Measurements from ENCODE around the gene CGNL1.

Gene CGNL1

GRCh38 chr15:57527382-57528091 lies 151.2 kb downstream of the CGNL1 start:
- peak; percentile 99 for FAIRE-seq

GRCh38 chr15:57528940-57529565 lies 152.7 kb downstream of the CGNL1 start:
- FAIRE-seq, result no peak

- no peak for FAIRE-seq
Observed at GRCh38 chr15:57529748-57530147, 153.4 kb downstream of the CGNL1 start.

GRCh38 chr15:57532731-57533447 lies 156.6 kb downstream of the CGNL1 start:
- no peak for FAIRE-seq

GRCh38 chr15:57533448-57533799 lies 157.1 kb downstream of the CGNL1 start:
- no peak for FAIRE-seq

GRCh38 chr15:57534281-57534680 lies 158.0 kb downstream of the CGNL1 start:
- no peak for FAIRE-seq

GRCh38 chr15:57537072-57537471 lies 160.8 kb downstream of the CGNL1 start:
- no peak for FAIRE-seq

- no peak for FAIRE-seq
Observed at GRCh38 chr15:57537488-57538264, 161.4 kb downstream of the CGNL1 start.

- FAIRE-seq, result no peak
Observed at GRCh38 chr15:57538265-57538529, 161.9 kb downstream of the CGNL1 start.

GRCh38 chr15:57538821-57539220 lies 162.5 kb downstream of the CGNL1 start:
- FAIRE-seq, result no peak

GRCh38 chr15:57540211-57540610 lies 163.9 kb downstream of the CGNL1 start:
- FAIRE-seq, result no peak

- no peak for FAIRE-seq
Observed at GRCh38 chr15:57540736-57541135, 164.4 kb downstream of the CGNL1 start.

- no peak for FAIRE-seq
Observed at GRCh38 chr15:57541271-57541670, 165.0 kb downstream of the CGNL1 start.

- no peak for FAIRE-seq
Observed at GRCh38 chr15:57541805-57542504, 165.7 kb downstream of the CGNL1 start.

- FAIRE-seq, result no peak
Observed at GRCh38 chr15:57542505-57542817, 166.2 kb downstream of the CGNL1 start.

- no peak for FAIRE-seq
Observed at GRCh38 chr15:57544848-57545480, 168.7 kb downstream of the CGNL1 start.

GRCh38 chr15:57545995-57546394 lies 169.7 kb downstream of the CGNL1 start:
- FAIRE-seq, result no peak

- FAIRE-seq, result no peak
Observed at GRCh38 chr15:57547243-57547755, 171.0 kb downstream of the CGNL1 start.

GRCh38 chr15:57548351-57548750 lies 172.0 kb downstream of the CGNL1 start:
- FAIRE-seq, result no peak

- no peak for FAIRE-seq
Observed at GRCh38 chr15:57548835-57549234, 172.5 kb downstream of the CGNL1 start.

- FAIRE-seq, result no peak
Observed at GRCh38 chr15:57549935-57550334, 173.6 kb downstream of the CGNL1 start.

GRCh38 chr15:57550640-57551039 lies 174.3 kb downstream of the CGNL1 start:
- no peak for FAIRE-seq
